Epidermal melanocyte (primary cell): ENCODE results near the gene PLXNA2.

ENCODE experiments used
- DNase-seq: peaks from one replicate; pipeline ENCODE4 v3.0.0; 2011; ENCODE audit warnings: low spot score; ENCODE audit not compliant: insufficient read length

Gene PLXNA2

GRCh38 chr1:208122612-208123358, 121.4 kb downstream of the PLXNA2 start:
- no peak for DNase-seq

- DNase-seq: no peak
These were observed 122.3 kb downstream of the PLXNA2 start for GRCh38 chr1:208121813-208122364.

- no peak for DNase-seq
These were observed 123.8 kb downstream of the PLXNA2 start for GRCh38 chr1:208120431-208120790.

- DNase-seq: no peak
These were observed 125.2 kb downstream of the PLXNA2 start for GRCh38 chr1:208118841-208119606.

- DNase-seq: no peak
These were observed 125.9 kb downstream of the PLXNA2 start for GRCh38 chr1:208118306-208118705.

- DNase-seq: no peak
These were observed 126.4 kb downstream of the PLXNA2 start for GRCh38 chr1:208117826-208118225.

GRCh38 chr1:208117409-208117808, 126.8 kb downstream of the PLXNA2 start:
- no peak for DNase-seq

- DNase-seq: no peak
These were observed 128.1 kb downstream of the PLXNA2 start for GRCh38 chr1:208115924-208116640.

- DNase-seq: no peak
These were observed 131.2 kb downstream of the PLXNA2 start for GRCh38 chr1:208113011-208113410.

GRCh38 chr1:208112401-208112800, 131.8 kb downstream of the PLXNA2 start:
- DNase-seq: no peak

GRCh38 chr1:208111646-208112190, 132.5 kb downstream of the PLXNA2 start:
- DNase-seq: no peak

- no peak for DNase-seq
These were observed 133.9 kb downstream of the PLXNA2 start for GRCh38 chr1:208110296-208110695.

- DNase-seq: no peak
These were observed 135.4 kb downstream of the PLXNA2 start for GRCh38 chr1:208108646-208109330.

- DNase-seq: no peak
These were observed 136.0 kb downstream of the PLXNA2 start for GRCh38 chr1:208108213-208108608.

GRCh38 chr1:208107425-208108212, 136.6 kb downstream of the PLXNA2 start:
- DNase-seq: no peak

GRCh38 chr1:208106218-208106617, 138.0 kb downstream of the PLXNA2 start:
- no peak for DNase-seq

- DNase-seq: peak; percentile 75
These were observed 138.4 kb downstream of the PLXNA2 start for GRCh38 chr1:208105756-208106155.

GRCh38 chr1:208103597-208104513, 140.3 kb downstream of the PLXNA2 start:
- no peak for DNase-seq
